GM23338 (cell line): ENCODE data around the gene CPNE4. TPM values are rescaled to one million over a fixed set of nuclear protein-coding genes. Genes with fewer than 3 reads are reported as not detected.

ENCODE experiments used
- ATAC-seq: fragments of 200-7000 bp; cut with Tn5 transposase; 3 replicates; pipeline ENCODE4 v1.9.1; 2020
- DNase-seq: peaks from one replicate; pipeline ENCODE4 v3.0.0-alpha.2; 2015; ENCODE audit warnings: low spot score
- H2AFZ ChIP-seq: fragments of 200-600 bp; sonication (generic); 2 replicates; pipeline ENCODE4 v1.8.0; 2016; ENCODE audit warnings: antibody characterized with exemption, mild to moderate bottlenecking, moderate library complexity
- H3F3A ChIP-seq: fragments of 200-600 bp; sonication (generic); replicated peaks from 2 replicates; pipeline ENCODE4 v1.8.0; 2017; ENCODE audit warnings: antibody characterized with exemption, mixed run types, low read depth
- H3K27ac ChIP-seq: fragments of 200-600 bp; sonication (generic); 2 replicates; pipeline ENCODE4 v1.6.1; 2016; ENCODE audit warnings: low read depth
- H3K27me3 ChIP-seq: fragments of 200-600 bp; sonication (generic); 2 replicates; pipeline ENCODE4 v1.8.0; 2016; ENCODE audit warnings: mild to moderate bottlenecking, mixed run types, moderate library complexity; ENCODE audit not compliant: insufficient read depth
- H3K36me3 ChIP-seq: fragments of 200-600 bp; sonication (generic); 2 replicates; pipeline ENCODE4 v1.8.0; 2016; ENCODE audit warnings: mild to moderate bottlenecking; ENCODE audit not compliant: insufficient read depth
- H3K4me1 ChIP-seq: fragments of 200-600 bp; sonication (generic); 2 replicates; pipeline ENCODE4 v1.8.0; 2016; ENCODE audit warnings: mild to moderate bottlenecking, moderate library complexity; ENCODE audit not compliant: insufficient read depth
- H3K4me2 ChIP-seq: fragments of 200-600 bp; sonication (generic); 2 replicates; pipeline ENCODE4 v1.7.1; 2017; ENCODE audit warnings: mixed run types
- H3K4me3 ChIP-seq: fragments of 200-600 bp; sonication (generic); 2 replicates; pipeline ENCODE4 v1.6.1; 2016; ENCODE audit warnings: mixed run types
- H3K79me2 ChIP-seq: fragments of 200-600 bp; sonication (generic); replicated peaks from 2 replicates; pipeline ENCODE4 v1.8.0; 2017; ENCODE audit warnings: mild to moderate bottlenecking; ENCODE audit not compliant: insufficient read depth
- H3K9me2 ChIP-seq: fragments of 200-600 bp; sonication (generic); 2 replicates; pipeline ENCODE4 v1.8.0; 2017; ENCODE audit not compliant: insufficient read depth
- H4K20me1 ChIP-seq: fragments of 200-600 bp; sonication (generic); replicated peaks from 2 replicates; pipeline ENCODE4 v1.8.0; 2017; ENCODE audit warnings: mild to moderate bottlenecking; ENCODE audit not compliant: insufficient read depth
- H3K27ac Mint-ChIP-seq: 2 replicates; pipeline ENCODE4 v1.8.0; 2020; ENCODE audit warnings: inconsistent platforms, mild to moderate bottlenecking, moderate library complexity, mixed read lengths
- H3K27me3 Mint-ChIP-seq: 3 replicates; pipeline ENCODE4 v1.8.0; 2022; ENCODE audit warnings: low read depth, mild to moderate bottlenecking, moderate library complexity, mixed read lengths, inconsistent platforms; ENCODE audit not compliant: insufficient read depth, poor library complexity
- H3K36me3 Mint-ChIP-seq: 3 replicates; pipeline ENCODE4 v1.8.0; 2021; ENCODE audit warnings: low read depth, mild to moderate bottlenecking, inconsistent platforms, moderate library complexity, mixed read lengths
- H3K4me1 Mint-ChIP-seq: 3 replicates; pipeline ENCODE4 v1.8.0; 2020; ENCODE audit warnings: mild to moderate bottlenecking, inconsistent platforms, mixed read lengths
- H3K4me3 Mint-ChIP-seq: 3 replicates; pipeline ENCODE4 v1.8.0; 2021; ENCODE audit warnings: moderate library complexity, mild to moderate bottlenecking, inconsistent platforms, mixed read lengths
- H3K9me3 Mint-ChIP-seq: 3 replicates; pipeline ENCODE4 v1.8.0; 2020; ENCODE audit warnings: moderate library complexity, mild to moderate bottlenecking, inconsistent platforms, mixed read lengths
- CREB1 ChIP-seq: fragments of 250-450 bp; sonication (Bioruptor Pico); IDR thresholded peaks from 2 replicates; pipeline ENCODE4 v1.5.0; 2020; ENCODE audit warnings: low read depth, mild to moderate bottlenecking, moderate library complexity
- ZNF114 ChIP-seq: fragments of 250-450 bp; sonication (Bioruptor Pico); IDR thresholded peaks from 2 replicates; pipeline ENCODE4 v1.5.0; 2020; ENCODE audit warnings: mild to moderate bottlenecking, moderate library complexity
- polyA plus RNA-seq: library from polyadenylated mRNA; unstranded; fragments of >200 nt; fragmentation: Nextera tagmentation; extraction: Ambion mirVana; gene quantifications from 2 replicates; pipeline ENCODE4 v1.2.1, GENCODE V29; 2016
- total RNA-seq: library from RNA; depleted of rRNA; stranded (reverse); fragments of >200 nt; shearing (Covaris generic); gene quantifications from 2 replicates; pipeline ENCODE4 v1.2.3, GENCODE V29; 2014
- TF ChIP-seq, protein P1 (sequence below): fragments of 250-450 bp; sonication (Bioruptor Pico); IDR thresholded peaks from 2 replicates; pipeline ENCODE4 v1.5.0; 2020; ENCODE audit warnings: mild to moderate bottlenecking, moderate library complexity
- TF ChIP-seq, protein P2 (sequence below): IDR thresholded peaks from 2 replicates; pipeline ENCODE4 v1.6.1; 2016; ENCODE audit warnings: antibody characterized with exemption
- TF ChIP-seq, protein P3 (sequence below): IDR thresholded peaks from one replicate; pipeline ENCODE4 v1.6.1; 2018; ENCODE audit warnings: antibody characterized with exemption; ENCODE audit not compliant: unreplicated experiment

The CPNE4 gene
- total and polyA plus RNA-seq, 2 experiments from 2014 or later = 2.0 to 6.5 TPM

DNA sequence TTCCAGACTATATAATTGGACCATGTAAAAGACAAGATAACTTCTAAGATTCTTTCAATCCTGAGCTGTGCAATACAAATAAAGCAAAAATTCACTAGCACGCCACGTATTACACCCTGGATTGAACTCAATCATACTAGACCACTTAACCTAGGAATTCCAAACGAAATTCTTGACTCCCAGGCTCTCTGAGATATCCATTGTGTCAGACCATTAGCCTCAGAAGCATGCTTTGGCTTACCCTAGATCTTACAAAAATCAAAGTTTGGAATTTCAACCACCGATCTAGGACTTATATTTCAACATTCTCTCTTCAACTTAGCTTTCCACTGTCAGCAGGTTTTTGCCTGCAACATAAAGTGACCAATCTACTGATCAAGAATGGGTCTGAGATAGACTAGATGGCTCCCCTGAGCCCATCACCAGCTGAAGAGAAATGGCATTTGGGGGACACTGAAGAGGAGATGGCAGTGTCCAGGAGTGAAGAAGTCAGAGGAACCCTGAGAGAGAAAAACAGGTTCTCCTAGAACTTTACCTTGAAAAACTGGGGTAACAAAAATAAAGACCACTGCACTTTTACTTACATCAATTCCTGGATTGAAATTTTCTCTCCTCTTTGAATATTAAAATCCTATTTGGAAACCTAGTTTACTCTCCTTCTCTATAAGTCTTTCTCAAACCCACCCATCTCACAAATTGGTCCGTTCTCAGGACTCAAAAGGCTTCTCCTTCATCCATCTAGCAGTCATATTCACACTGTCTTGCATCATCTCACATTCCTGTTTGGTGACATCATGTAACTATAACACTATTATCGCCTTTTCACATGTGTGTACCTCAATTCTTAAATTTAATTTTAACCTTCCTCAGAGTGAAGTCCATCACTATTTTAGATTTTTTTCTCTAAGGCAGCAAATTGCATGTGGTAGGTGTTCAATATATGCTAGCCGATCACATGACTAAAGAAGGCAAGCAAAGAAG is 18.5 kb downstream of the CPNE4 start (continued):
- TF ChIP-seq, protein P1, sequence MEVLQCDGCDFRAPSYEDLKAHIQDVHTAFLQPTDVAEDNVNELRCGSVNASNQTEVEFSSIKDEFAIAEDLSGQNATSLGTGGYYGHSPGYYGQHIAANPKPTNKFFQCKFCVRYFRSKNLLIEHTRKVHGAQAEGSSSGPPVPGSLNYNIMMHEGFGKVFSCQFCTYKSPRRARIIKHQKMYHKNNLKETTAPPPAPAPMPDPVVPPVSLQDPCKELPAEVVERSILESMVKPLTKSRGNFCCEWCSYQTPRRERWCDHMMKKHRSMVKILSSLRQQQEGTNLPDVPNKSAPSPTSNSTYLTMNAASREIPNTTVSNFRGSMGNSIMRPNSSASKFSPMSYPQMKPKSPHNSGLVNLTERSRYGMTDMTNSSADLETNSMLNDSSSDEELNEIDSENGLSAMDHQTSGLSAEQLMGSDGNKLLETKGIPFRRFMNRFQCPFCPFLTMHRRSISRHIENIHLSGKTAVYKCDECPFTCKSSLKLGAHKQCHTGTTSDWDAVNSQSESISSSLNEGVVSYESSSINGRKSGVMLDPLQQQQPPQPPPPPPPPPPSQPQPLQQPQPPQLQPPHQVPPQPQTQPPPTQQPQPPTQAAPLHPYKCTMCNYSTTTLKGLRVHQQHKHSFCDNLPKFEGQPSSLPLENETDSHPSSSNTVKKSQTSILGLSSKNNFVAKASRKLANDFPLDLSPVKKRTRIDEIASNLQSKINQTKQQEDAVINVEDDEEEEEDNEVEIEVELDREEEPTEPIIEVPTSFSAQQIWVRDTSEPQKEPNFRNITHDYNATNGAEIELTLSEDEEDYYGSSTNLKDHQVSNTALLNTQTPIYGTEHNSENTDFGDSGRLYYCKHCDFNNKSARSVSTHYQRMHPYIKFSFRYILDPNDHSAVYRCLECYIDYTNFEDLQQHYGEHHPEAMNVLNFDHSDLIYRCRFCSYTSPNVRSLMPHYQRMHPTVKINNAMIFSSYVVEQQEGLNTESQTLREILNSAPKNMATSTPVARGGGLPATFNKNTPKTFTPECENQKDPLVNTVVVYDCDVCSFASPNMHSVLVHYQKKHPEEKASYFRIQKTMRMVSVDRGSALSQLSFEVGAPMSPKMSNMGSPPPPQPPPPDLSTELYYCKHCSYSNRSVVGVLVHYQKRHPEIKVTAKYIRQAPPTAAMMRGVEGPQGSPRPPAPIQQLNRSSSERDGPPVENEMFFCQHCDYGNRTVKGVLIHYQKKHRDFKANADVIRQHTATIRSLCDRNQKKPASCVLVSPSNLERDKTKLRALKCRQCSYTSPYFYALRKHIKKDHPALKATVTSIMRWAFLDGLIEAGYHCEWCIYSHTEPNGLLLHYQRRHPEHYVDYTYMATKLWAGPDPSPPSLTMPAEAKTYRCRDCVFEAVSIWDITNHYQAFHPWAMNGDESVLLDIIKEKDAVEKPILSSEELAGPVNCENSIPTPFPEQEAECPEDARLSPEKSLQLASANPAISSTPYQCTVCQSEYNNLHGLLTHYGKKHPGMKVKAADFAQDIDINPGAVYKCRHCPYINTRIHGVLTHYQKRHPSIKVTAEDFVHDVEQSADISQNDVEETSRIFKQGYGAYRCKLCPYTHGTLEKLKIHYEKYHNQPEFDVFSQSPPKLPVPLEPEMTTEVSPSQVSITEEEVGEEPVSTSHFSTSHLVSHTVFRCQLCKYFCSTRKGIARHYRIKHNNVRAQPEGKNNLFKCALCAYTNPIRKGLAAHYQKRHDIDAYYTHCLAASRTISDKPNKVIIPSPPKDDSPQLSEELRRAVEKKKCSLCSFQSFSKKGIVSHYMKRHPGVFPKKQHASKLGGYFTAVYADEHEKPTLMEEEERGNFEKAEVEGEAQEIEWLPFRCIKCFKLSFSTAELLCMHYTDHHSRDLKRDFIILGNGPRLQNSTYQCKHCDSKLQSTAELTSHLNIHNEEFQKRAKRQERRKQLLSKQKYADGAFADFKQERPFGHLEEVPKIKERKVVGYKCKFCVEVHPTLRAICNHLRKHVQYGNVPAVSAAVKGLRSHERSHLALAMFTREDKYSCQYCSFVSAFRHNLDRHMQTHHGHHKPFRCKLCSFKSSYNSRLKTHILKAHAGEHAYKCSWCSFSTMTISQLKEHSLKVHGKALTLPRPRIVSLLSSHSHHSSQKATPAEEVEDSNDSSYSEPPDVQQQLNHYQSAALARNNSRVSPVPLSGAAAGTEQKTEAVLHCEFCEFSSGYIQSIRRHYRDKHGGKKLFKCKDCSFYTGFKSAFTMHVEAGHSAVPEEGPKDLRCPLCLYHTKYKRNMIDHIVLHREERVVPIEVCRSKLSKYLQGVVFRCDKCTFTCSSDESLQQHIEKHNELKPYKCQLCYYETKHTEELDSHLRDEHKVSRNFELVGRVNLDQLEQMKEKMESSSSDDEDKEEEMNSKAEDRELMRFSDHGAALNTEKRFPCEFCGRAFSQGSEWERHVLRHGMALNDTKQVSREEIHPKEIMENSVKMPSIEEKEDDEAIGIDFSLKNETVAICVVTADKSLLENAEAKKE (CRISPR knock-in tag) = no peak
- no peak for TF ChIP-seq CREB1 (CRISPR knock-in tag)
- TF ChIP-seq, protein P2, sequence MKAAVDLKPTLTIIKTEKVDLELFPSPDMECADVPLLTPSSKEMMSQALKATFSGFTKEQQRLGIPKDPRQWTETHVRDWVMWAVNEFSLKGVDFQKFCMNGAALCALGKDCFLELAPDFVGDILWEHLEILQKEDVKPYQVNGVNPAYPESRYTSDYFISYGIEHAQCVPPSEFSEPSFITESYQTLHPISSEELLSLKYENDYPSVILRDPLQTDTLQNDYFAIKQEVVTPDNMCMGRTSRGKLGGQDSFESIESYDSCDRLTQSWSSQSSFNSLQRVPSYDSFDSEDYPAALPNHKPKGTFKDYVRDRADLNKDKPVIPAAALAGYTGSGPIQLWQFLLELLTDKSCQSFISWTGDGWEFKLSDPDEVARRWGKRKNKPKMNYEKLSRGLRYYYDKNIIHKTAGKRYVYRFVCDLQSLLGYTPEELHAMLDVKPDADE = no peak

DNA sequence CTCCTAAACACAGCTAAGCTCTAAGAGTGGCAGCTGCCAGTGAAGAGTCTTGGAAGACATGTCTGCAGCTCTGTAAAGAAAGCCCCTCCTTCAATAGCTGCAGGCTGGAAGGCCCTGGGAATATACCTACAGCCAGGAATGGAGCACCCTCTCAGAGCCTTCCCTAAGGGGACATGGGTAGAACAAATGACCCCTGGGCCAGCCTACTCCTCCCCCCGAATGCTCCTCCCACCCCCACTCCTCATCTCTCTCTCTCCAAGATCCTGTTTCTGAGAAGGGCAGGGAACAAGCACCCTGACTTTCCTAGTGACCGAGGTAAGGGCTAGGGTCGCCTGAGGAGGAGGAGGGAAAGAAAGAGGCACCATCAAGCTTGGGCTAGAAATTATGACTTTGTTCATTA is 20.7 kb downstream of the CPNE4 start:
- 0 out of 2 replicates have a peak, but pooled peaks cover 8% of the 10 kb centered on the region for H3K4me1 ChIP-seq
- H3K4me2 ChIP-seq = 0 out of 2 replicates have a peak overlapping the region, but pooled peaks have one; percentile 9
- no peak overlapping the region for H3K4me3 Mint-ChIP-seq
- TF ChIP-seq ZNF114 (CRISPR knock-in tag) = no peak
- TF ChIP-seq, protein P3, sequence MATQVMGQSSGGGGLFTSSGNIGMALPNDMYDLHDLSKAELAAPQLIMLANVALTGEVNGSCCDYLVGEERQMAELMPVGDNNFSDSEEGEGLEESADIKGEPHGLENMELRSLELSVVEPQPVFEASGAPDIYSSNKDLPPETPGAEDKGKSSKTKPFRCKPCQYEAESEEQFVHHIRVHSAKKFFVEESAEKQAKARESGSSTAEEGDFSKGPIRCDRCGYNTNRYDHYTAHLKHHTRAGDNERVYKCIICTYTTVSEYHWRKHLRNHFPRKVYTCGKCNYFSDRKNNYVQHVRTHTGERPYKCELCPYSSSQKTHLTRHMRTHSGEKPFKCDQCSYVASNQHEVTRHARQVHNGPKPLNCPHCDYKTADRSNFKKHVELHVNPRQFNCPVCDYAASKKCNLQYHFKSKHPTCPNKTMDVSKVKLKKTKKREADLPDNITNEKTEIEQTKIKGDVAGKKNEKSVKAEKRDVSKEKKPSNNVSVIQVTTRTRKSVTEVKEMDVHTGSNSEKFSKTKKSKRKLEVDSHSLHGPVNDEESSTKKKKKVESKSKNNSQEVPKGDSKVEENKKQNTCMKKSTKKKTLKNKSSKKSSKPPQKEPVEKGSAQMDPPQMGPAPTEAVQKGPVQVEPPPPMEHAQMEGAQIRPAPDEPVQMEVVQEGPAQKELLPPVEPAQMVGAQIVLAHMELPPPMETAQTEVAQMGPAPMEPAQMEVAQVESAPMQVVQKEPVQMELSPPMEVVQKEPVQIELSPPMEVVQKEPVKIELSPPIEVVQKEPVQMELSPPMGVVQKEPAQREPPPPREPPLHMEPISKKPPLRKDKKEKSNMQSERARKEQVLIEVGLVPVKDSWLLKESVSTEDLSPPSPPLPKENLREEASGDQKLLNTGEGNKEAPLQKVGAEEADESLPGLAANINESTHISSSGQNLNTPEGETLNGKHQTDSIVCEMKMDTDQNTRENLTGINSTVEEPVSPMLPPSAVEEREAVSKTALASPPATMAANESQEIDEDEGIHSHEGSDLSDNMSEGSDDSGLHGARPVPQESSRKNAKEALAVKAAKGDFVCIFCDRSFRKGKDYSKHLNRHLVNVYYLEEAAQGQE = no peak

More for the DNA sequence above, 20.7 kb downstream of the CPNE4 start:
- no peaks in the 10 kb centered on the region for H3K79me2 ChIP-seq
- H3K9me2 ChIP-seq = peaks cover 7% of the 10 kb centered on the region; the same call in 1 of the 2 replicates
- no peaks in the 10 kb centered on the region for H4K20me1 ChIP-seq
- H3K36me3 ChIP-seq = no peaks in the 10 kb centered on the region
- Mint-ChIP-seq H3K4me1 (peaks cover 16% of the 10 kb centered on the region), H3K27me3 (peaks cover 4% of the 10 kb centered on the region), H3K9me3 (no peaks in the 10 kb centered on the region), H3K27ac (no peak overlapping the region), H3K36me3 (no peaks in the 10 kb centered on the region)
- no peaks in the 10 kb centered on the region for H3K27me3 ChIP-seq
- ATAC-seq (peak; percentile 81), DNase-seq (no peak)
- H3F3A ChIP-seq = no peaks in the 10 kb centered on the region
- peak overlapping the region; percentile 60 for H2AFZ ChIP-seq
- H3K4me3 ChIP-seq = no peak overlapping the region
- no peak overlapping the region for H3K27ac ChIP-seq
